Tibial nerve (tissue), 4 donors: Measurements from ENCODE around the gene JAK1. TPM values are rescaled to one million over a fixed set of nuclear protein-coding genes. Genes with fewer than 3 reads are reported as not detected.

Experiments used
- DNase-seq, 2 donors: peaks; one replicate each; pipeline ENCODE4 v3.0.0-alpha.2; 2019; ENCODE audit warnings: low spot score in 2 of 2
- H3K27ac ChIP-seq, 4 donors: fragments of 200-600 bp; sonication (generic) in 3 of 4; one replicate each; pipeline ENCODE4 v1.5.1; 2017 to 2019; ENCODE audit warnings: mild to moderate bottlenecking in 1 of 4
- H3K27me3 ChIP-seq, 2 donors: fragments of 200-600 bp; sonication (generic) in 1 of 2; one replicate each; pipeline versions ENCODE4 v1.5.1 to v1.6.0; 2017 to 2019
- H3K36me3 ChIP-seq, 3 donors: fragments of 200-600 bp; sonication (generic); one replicate each; pipeline ENCODE4 v1.5.1; 2018 to 2019
- H3K4me1 ChIP-seq, 4 donors: fragments of 200-600 bp; sonication (generic) in 3 of 4; one replicate each; pipeline ENCODE4 v1.5.1; 2017 to 2019
- H3K4me3 ChIP-seq, 4 donors: fragments of 200-600 bp; sonication (generic) in 3 of 4; one replicate each; pipeline ENCODE4 v1.5.1; 2017 to 2019; ENCODE audit warnings: mild to moderate bottlenecking in 1 of 4, moderate library complexity in 1 of 4
- H3K9me3 ChIP-seq, 4 donors: fragments of 200-600 bp; sonication (generic) in 3 of 4; one replicate each; pipeline ENCODE4 v1.5.1; 2017 to 2019
- CTCF ChIP-seq, 5 experiments: fragments of 200-600 bp in 3 of 5; fragments of 450-650 bp in 2 of 5; sonication (generic) in 3 of 5; IDR thresholded peaks; one replicate each; pipeline ENCODE4 v1.5.1; 2016 to 2019; ENCODE audit warnings: antibody characterized with exemption in 5 of 5, mild to moderate bottlenecking in 3 of 5, moderate library complexity in 2 of 5
- EP300 ChIP-seq, 2 donors: sonication (generic); formaldehyde crosslinking; IDR thresholded peaks; one replicate each; pipeline ENCODE4 v1.6.1; 2017; ENCODE audit warnings: antibody characterized with exemption in 2 of 2, mild to moderate bottlenecking in 1 of 2
- POLR2A ChIP-seq, 2 donors: fragments of 450-650 bp; IDR thresholded peaks; one replicate each; pipeline ENCODE4 v1.6.1; 2017; ENCODE audit warnings: antibody characterized with exemption in 2 of 2, mild to moderate bottlenecking in 2 of 2, moderate library complexity in 2 of 2
- WGBS, 2 donors: methylation state at CpG; one replicate each; pipeline ENCODE4 v1.1.5; 2018; 5-methylcytosine and 5-hydroxymethylcytosine counted together
- total RNA-seq, 4 donors: library from RNA; depleted of rRNA; stranded (reverse); fragments of >200 nt; gene quantifications; one replicate each; pipeline ENCODE4 v1.1.0, GENCODE V29; 2016

Gene JAK1
- total RNA-seq, 4 donors from 2014 or later: 114 to 222 (median 138) TPM

- H3K4me1 ChIP-seq: no peaks in the 10 kb centered on the region
- no peaks in the 10 kb centered on the region for H3K9me3 ChIP-seq
- 90 to 96% methylated on average over 5 of the region's 5 CpGs for WGBS, 2 donors
- no peaks in the 10 kb centered on the region for H3K27me3 ChIP-seq
- H3K36me3 ChIP-seq: peaks cover 2 to 96% (median 38%) of the 10 kb centered on the region in 3 donors
- H3K4me3 ChIP-seq: no peak overlapping the region
- H3K27ac ChIP-seq: no peak overlapping the region
- TF ChIP-seq EP300 (IDR thresholded peaks at IDR 0.05) (no peak), CTCF (IDR thresholded peaks at IDR 0.05) (no peak), POLR2A (IDR thresholded peaks at IDR 0.05) (no peak)
- DNase-seq: no peak
Observed at GRCh38 chr1:64854674-64855073, 111.7 kb downstream of the JAK1 start.

DNA sequence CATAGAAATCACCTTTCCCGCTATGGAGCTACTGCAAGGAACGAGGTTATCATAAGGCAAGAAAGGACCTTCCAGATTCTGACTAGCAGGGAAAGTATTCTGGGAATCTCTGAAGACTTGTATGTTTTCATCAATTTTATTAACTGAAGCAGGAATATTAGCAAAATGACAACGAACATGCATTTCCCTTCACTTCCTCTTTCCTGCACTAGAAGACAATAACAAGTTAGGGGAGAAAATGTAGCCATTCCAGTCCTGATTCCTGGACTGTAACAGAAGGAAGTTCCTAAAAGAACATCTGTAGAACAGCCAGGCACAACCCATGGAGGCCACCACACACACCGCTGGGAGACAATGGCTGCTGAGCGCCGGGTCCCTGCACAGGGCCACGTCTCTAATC is 114.7 kb downstream of the JAK1 start:
- no peak overlapping the region for H3K27ac ChIP-seq
- 80 to 86% methylated on average over 7 of the region's 7 CpGs for WGBS, 2 donors
- DNase-seq: no peak
- H3K4me3 ChIP-seq: no peak overlapping the region
- no peaks in the 10 kb centered on the region for H3K27me3 ChIP-seq
- TF ChIP-seq CTCF (IDR thresholded peaks at IDR 0.05): no peak
- no peak for TF ChIP-seq POLR2A (IDR thresholded peaks at IDR 0.05)
- no peak for TF ChIP-seq EP300 (IDR thresholded peaks at IDR 0.05)
- H3K4me1 ChIP-seq: no peaks in the 10 kb centered on the region
- no peaks in the 10 kb centered on the region for H3K9me3 ChIP-seq
- H3K36me3 ChIP-seq: peaks cover 2 to 96% (median 30%) of the 10 kb centered on the region in 3 donors

- no peaks in the 10 kb centered on the region for H3K9me3 ChIP-seq
- TF ChIP-seq POLR2A (IDR thresholded peaks at IDR 0.05) (no peak), CTCF (IDR thresholded peaks at IDR 0.05) (no peak), EP300 (IDR thresholded peaks at IDR 0.05) (no peak)
- H3K36me3 ChIP-seq: peaks cover 2 to 96% (median 38%) of the 10 kb centered on the region in 3 donors
Observed at GRCh38 chr1:64850846-64851245, 115.5 kb downstream of the JAK1 start.

DNA sequence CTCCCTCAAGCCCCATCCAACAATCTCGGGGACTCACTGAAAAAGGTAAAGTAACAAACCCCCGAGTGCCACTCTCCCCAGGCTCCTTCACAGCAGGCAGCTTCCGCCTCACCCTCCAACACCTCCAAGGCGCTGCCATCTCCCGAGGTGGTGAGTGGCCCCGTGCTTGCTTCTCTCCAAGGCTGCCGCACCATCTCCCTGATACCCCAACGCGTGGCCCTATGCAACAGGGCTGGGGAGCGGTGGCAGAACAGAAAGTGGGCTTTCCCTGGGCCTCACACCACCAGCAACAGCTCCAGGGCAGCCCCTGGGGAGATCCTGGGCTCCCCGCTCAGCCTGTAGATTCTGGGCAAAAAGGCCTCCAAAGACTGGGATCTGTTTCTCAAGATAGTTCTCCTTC is 116.4 kb downstream of the JAK1 start:
- Histone ChIP-seq H3K4me3 (no peak overlapping the region), H3K36me3 (peaks cover 2 to 97% (median 37%) of the 10 kb centered on the region in 3 donors), H3K9me3 (no peaks in the 10 kb centered on the region), H3K4me1 (no peaks in the 10 kb centered on the region), H3K27ac (no peak overlapping the region), H3K27me3 (no peaks in the 10 kb centered on the region)
- no peak for DNase-seq
- 94 to 96% methylated on average over 11 of the region's 11 CpGs for WGBS, 2 donors
- no peak for TF ChIP-seq CTCF (IDR thresholded peaks at IDR 0.05)
- no peak for TF ChIP-seq POLR2A (IDR thresholded peaks at IDR 0.05)
- TF ChIP-seq EP300 (IDR thresholded peaks at IDR 0.05): no peak

More at GRCh38 chr1:64850846-64851245, 115.5 kb downstream of the JAK1 start:
- Histone ChIP-seq H3K27me3 (no peaks in the 10 kb centered on the region), H3K27ac (no peak overlapping the region), H3K4me3 (no peak overlapping the region), H3K4me1 (no peaks in the 10 kb centered on the region)
- DNase-seq: no peak
- WGBS, 2 donors: 88 to 92% methylated on average over 10 of the region's 10 CpGs

GRCh38 chr1:64848803-64849202 is 117.5 kb downstream of the JAK1 start:
- Histone ChIP-seq H3K27me3 (no peaks in the 10 kb centered on the region), H3K36me3 (peaks cover 0 to 97% (median 30%) of the 10 kb centered on the region in 3 donors)
- 86 to 92% methylated on average over 4 of the region's 4 CpGs for WGBS, 2 donors

More at GRCh38 chr1:64848803-64849202, 117.5 kb downstream of the JAK1 start:
- no peak for DNase-seq
- no peaks in the 10 kb centered on the region for H3K9me3 ChIP-seq
- H3K4me3 ChIP-seq: no peak overlapping the region
- H3K27ac ChIP-seq: no peak overlapping the region
- H3K4me1 ChIP-seq: no peaks in the 10 kb centered on the region
- no peak for TF ChIP-seq CTCF (IDR thresholded peaks at IDR 0.05)
- no peak for TF ChIP-seq POLR2A (IDR thresholded peaks at IDR 0.05)
- TF ChIP-seq EP300 (IDR thresholded peaks at IDR 0.05): no peak
